ENCODE results near the gene PTPRA. TPM values are rescaled to one million over a fixed set of nuclear protein-coding genes. Genes with fewer than 3 reads are reported as not detected.

PTPRA gene
- total and polyA plus RNA-seq, 4 donors: 8.7 to 24.3 (median 15.7) TPM

- TF ChIP-seq REST (IDR thresholded peaks at IDR 0.05): no peak
- no peak for TF ChIP-seq FOXA2 (IDR thresholded peaks at IDR 0.05)
- no peak for TF ChIP-seq MAX (IDR thresholded peaks at IDR 0.05)
- TF ChIP-seq RXRA (IDR thresholded peaks at IDR 0.05): no peak
- TF ChIP-seq HNF4A (conservative IDR thresholded peaks at IDR 0.05): no peak
- no peak for TF ChIP-seq GABPA (IDR thresholded peaks at IDR 0.05 in 1 of 2, conservative IDR thresholded peaks at IDR 0.05 in 1 of 2)
- TF ChIP-seq TAF1 (conservative IDR thresholded peaks at IDR 0.05): no peak
- no peak for TF ChIP-seq HNF4G (IDR thresholded peaks at IDR 0.05)
Observed at GRCh38 chr20:3084986-3085360, 211.7 kb downstream of the PTPRA start (continued).

GRCh38 chr20:3085571-3086072 is 212.3 kb downstream of the PTPRA start:
- Histone ChIP-seq H3K27me3 (ENCODE audit: control insufficient read depth in 4 of 4, insufficient read depth in 4 of 4, low read length in 3 of 4) (peaks cover 0 to 2% (median 0%) of the 10 kb centered on the region in 4 donors), H3K9me3 (ENCODE audit: control insufficient read depth in 4 of 4, low read length in 3 of 4) (no peaks in the 10 kb centered on the region), H3K27ac (ENCODE audit: low read depth in 1 of 2, low read length in 2 of 2) (no peak overlapping the region), H3K9ac (ENCODE audit: low read depth in 1 of 2, low read length in 2 of 2) (no peak overlapping the region), H3K36me3 (ENCODE audit: control insufficient read depth in 4 of 4, insufficient read depth in 3 of 4, low read depth in 1 of 4, low read length in 3 of 4) (no peaks in the 10 kb centered on the region), H3K4me1 (ENCODE audit: control insufficient read depth in 4 of 4, insufficient read depth in 4 of 4, low read length in 3 of 4) (peaks cover 8 to 21% (median 11%) of the 10 kb centered on the region in 4 donors), H3K4me3 (ENCODE audit: low read depth in 1 of 3, low read length in 3 of 3) (no peak overlapping the region)
- DNase-seq (ENCODE audit: low spot score): no peak
- 98% methylated on average over 8 of the region's 8 CpGs for WGBS
- TF ChIP-seq CTCF (IDR thresholded peaks at IDR 0.05; ENCODE audit: low read depth, low read length, missing input control) (no peak), ATF3 (IDR thresholded peaks at IDR 0.05) (no peak), YY1 (IDR thresholded peaks at IDR 0.05) (no peak), EGR1 (IDR thresholded peaks at IDR 0.05; ENCODE audit: low read depth in 2 of 2) (no peak), TAF1 (conservative IDR thresholded peaks at IDR 0.05) (no peak), HNF4G (IDR thresholded peaks at IDR 0.05) (no peak), FOXA1 (IDR thresholded peaks at IDR 0.05) (no peak)

GRCh38 chr20:3088031-3088430 is 214.8 kb downstream of the PTPRA start:
- H3K9ac ChIP-seq (ENCODE audit: low read depth in 1 of 2, low read length in 2 of 2): no peak overlapping the region
- DNase-seq (ENCODE audit: low spot score): no peak
- no peaks in the 10 kb centered on the region for H3K36me3 ChIP-seq (ENCODE audit: control insufficient read depth in 4 of 4, insufficient read depth in 3 of 4, low read depth in 1 of 4, low read length in 3 of 4)
- H3K4me1 ChIP-seq (ENCODE audit: control insufficient read depth in 4 of 4, insufficient read depth in 4 of 4, low read length in 3 of 4): peaks cover 0 to 2% (median 0%) of the 10 kb centered on the region in 4 donors
- H3K27ac ChIP-seq (ENCODE audit: low read depth in 1 of 2, low read length in 2 of 2): no peak overlapping the region
- 92% methylated on average over 7 of the region's 7 CpGs for WGBS
- H3K9me3 ChIP-seq (ENCODE audit: control insufficient read depth in 4 of 4, low read length in 3 of 4): no peaks in the 10 kb centered on the region
- no peak for TF ChIP-seq NR2F2 (IDR thresholded peaks at IDR 0.05)
- no peak for TF ChIP-seq EGR1 (IDR thresholded peaks at IDR 0.05; ENCODE audit: low read depth in 2 of 2)
- no peak for TF ChIP-seq YY1 (IDR thresholded peaks at IDR 0.05)
- no peak for TF ChIP-seq HNF4A (conservative IDR thresholded peaks at IDR 0.05)
- no peak for TF ChIP-seq FOXA2 (IDR thresholded peaks at IDR 0.05)
- no peak for TF ChIP-seq REST (IDR thresholded peaks at IDR 0.05)
- no peak for TF ChIP-seq GABPA (IDR thresholded peaks at IDR 0.05 in 1 of 2, conservative IDR thresholded peaks at IDR 0.05 in 1 of 2)
- no peak for TF ChIP-seq ZBTB33 (IDR thresholded peaks at IDR 0.05)
- TF ChIP-seq JUND (IDR thresholded peaks at IDR 0.05): no peak
- no peak for TF ChIP-seq MAX (IDR thresholded peaks at IDR 0.05)
- H3K4me3 ChIP-seq (ENCODE audit: low read depth in 1 of 3, low read length in 3 of 3): no peak overlapping the region
- H3K27me3 ChIP-seq (ENCODE audit: control insufficient read depth in 4 of 4, insufficient read depth in 4 of 4, low read length in 3 of 4): peaks cover 0 to 5% (median 0%) of the 10 kb centered on the region in 4 donors
